ENCODE data around the gene UBL7. TPM values are rescaled to one million over a fixed set of nuclear protein-coding genes. Genes with fewer than 3 reads are reported as not detected.

Gene UBL7
- total RNA-seq, 1 experiment from 2014 or later = 47.5 TPM

DNA sequence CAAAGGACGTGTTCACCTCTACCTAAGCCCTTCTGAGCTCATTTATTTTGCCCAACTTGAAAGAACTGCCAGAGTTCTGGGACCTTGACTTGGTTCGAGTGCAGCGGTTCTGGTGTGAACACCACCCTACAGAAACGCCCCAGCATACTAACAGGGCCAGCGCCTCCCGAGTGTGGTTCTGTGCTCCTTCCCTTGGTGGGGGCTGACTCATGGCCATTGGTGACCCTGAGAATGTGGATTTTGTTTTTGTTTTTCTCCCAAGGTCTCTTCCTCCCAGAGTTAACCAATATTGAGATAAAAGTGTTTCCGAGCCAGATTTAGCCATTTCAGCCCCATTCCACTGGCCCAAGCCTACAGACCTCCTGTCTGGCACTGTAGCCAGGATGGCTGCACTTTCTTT lies 55.1 kb downstream of the UBL7 start:
- Mint-ChIP-seq H3K27ac (no peak overlapping the region), H3K9me3 (no peaks in the 10 kb centered on the region), H3K4me1 (peaks cover 14 to 33% of the 10 kb centered on the region in 2 experiments), H3K4me3 (no peak overlapping the region), H3K27me3 (ENCODE audit: low read depth) (no peaks in the 10 kb centered on the region; the same call in 1 of the 2 replicates), H3K36me3 (ENCODE audit: insufficient read depth in 1 of 3, low read depth in 3 of 3) (peaks cover 1 to 3% (median 2%) of the 10 kb centered on the region in 3 experiments; a peak in 2 of 7 replicates)
- H2BK5ac ChIP-seq (ENCODE audit: insufficient read length, low read length) = no peak overlapping the region
- WGBS (ENCODE audit: extremely low coverage, insufficient read length, low lambda C conversion rate) = no CpG with 5 or more reads among the region's 7 CpGs
- H4K8ac ChIP-seq (replicated peaks; ENCODE audit: insufficient read length, low read depth, low read length) = no peak overlapping the region
- no peak overlapping the region for H2BK15ac ChIP-seq (ENCODE audit: low read depth, low read length)
- H3T11ph ChIP-seq (ENCODE audit: low read length) = no peak overlapping the region
- no peak overlapping the region for H3K23ac ChIP-seq (ENCODE audit: insufficient read length, low read depth, low read length)
- H3K56ac ChIP-seq (ENCODE audit: insufficient read length, low read depth, low read length) = no peak overlapping the region
- TF ChIP-seq, protein P1, sequence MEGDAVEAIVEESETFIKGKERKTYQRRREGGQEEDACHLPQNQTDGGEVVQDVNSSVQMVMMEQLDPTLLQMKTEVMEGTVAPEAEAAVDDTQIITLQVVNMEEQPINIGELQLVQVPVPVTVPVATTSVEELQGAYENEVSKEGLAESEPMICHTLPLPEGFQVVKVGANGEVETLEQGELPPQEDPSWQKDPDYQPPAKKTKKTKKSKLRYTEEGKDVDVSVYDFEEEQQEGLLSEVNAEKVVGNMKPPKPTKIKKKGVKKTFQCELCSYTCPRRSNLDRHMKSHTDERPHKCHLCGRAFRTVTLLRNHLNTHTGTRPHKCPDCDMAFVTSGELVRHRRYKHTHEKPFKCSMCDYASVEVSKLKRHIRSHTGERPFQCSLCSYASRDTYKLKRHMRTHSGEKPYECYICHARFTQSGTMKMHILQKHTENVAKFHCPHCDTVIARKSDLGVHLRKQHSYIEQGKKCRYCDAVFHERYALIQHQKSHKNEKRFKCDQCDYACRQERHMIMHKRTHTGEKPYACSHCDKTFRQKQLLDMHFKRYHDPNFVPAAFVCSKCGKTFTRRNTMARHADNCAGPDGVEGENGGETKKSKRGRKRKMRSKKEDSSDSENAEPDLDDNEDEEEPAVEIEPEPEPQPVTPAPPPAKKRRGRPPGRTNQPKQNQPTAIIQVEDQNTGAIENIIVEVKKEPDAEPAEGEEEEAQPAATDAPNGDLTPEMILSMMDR (conservative IDR thresholded peaks at IDR 0.05) = no peak
- H3K9me3 ChIP-seq (ENCODE audit: control insufficient read depth, low read depth, low read length) = no peaks in the 10 kb centered on the region
- peaks cover 3% of the 10 kb centered on the region; the same call in 1 of the 2 replicates for H3K4me1 ChIP-seq (ENCODE audit: insufficient read depth, low read length)
- no peak overlapping the region for H2BK20ac ChIP-seq (ENCODE audit: low read depth, low read length, poor library complexity, severe bottlenecking)
- H3K27me3 ChIP-seq (ENCODE audit: insufficient read depth, low read length) = no peaks in the 10 kb centered on the region
- no peak for DNase-seq
- no peak overlapping the region for H2AK5ac ChIP-seq (ENCODE audit: insufficient read length, low read length)
- no peak overlapping the region for H3K27ac ChIP-seq (ENCODE audit: insufficient read length, low read depth, low read length)
- no peaks in the 10 kb centered on the region for H4K20me1 ChIP-seq (ENCODE audit: control insufficient read depth, insufficient read depth, insufficient read length)
- no peak overlapping the region for H3K18ac ChIP-seq (ENCODE audit: insufficient read length, low read depth, low read length)
- no peak overlapping the region for H3K14ac ChIP-seq (ENCODE audit: insufficient read depth, low read length)
- H2AFZ ChIP-seq (ENCODE audit: low read length) = no peak overlapping the region
- H2BK12ac ChIP-seq (ENCODE audit: insufficient read length, low read depth, low read length) = no peak overlapping the region
- no peaks in the 10 kb centered on the region for H3K79me2 ChIP-seq (ENCODE audit: insufficient read depth, low read length)
- H3K4ac ChIP-seq (ENCODE audit: low read depth, low read length) = no peak overlapping the region
- H3K79me1 ChIP-seq (ENCODE audit: insufficient read depth, low read depth, low read length, poor library complexity, severe bottlenecking) = no peaks in the 10 kb centered on the region
- no peak overlapping the region for H3K9ac ChIP-seq (ENCODE audit: extremely low read depth, insufficient read length, low read length)
- H2BK120ac ChIP-seq (ENCODE audit: low read depth, low read length, poor library complexity, severe bottlenecking) = no peak overlapping the region
- no peaks in the 10 kb centered on the region for H3K23me2 ChIP-seq (ENCODE audit: insufficient read length, low read depth, low read length, poor library complexity, severe bottlenecking)
- no peak overlapping the region for H4K91ac ChIP-seq (ENCODE audit: insufficient read length, low read depth, low read length)
- no peak overlapping the region for H4K5ac ChIP-seq (ENCODE audit: insufficient read length, low read depth, low read length)
- no peak overlapping the region for H3K4me2 ChIP-seq (ENCODE audit: insufficient read depth, insufficient read length, low read length)

Measured in H9 (cell line).